Retinal pigment epithelial cell (primary cell): ENCODE data around the gene CPNE4.

Experiments
- DNase-seq: peaks from one replicate; pipeline ENCODE4 v3.0.0-alpha.2; 2010; ENCODE audit warnings: low read depth
- H3K4me3 ChIP-seq: 2 replicates; pipeline ENCODE4 v1.5.1; 2011; ENCODE audit warnings: mild to moderate bottlenecking, low read length, control low read depth, moderate library complexity
- TF ChIP-seq, protein P1 (sequence below): conservative IDR thresholded peaks from 2 replicates; pipeline ENCODE4 v1.5.1; 2011; ENCODE audit warnings: low read depth, low read length, control low read depth, inconsistent platforms

The CPNE4 gene

DNA sequence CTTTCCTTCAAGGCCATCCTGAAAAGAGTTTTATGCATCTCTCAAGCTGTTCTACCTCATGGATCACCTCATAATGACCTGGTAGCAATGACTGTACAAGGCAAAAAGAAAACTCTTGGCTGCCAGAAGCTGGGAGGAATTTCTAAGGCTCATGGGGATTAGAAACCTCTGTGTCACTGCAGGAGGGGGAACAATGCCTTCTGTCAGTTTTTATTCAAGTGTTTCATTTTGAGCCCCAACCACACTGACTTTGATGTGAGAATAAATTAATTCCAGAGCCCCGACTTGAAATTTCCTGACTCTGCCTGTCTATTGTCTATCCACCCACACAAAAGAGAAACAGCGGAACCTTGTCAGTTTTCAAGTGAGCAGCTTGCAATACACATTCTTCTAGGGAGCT is 473.3 kb downstream of the CPNE4 start:
- TF ChIP-seq, protein P1, sequence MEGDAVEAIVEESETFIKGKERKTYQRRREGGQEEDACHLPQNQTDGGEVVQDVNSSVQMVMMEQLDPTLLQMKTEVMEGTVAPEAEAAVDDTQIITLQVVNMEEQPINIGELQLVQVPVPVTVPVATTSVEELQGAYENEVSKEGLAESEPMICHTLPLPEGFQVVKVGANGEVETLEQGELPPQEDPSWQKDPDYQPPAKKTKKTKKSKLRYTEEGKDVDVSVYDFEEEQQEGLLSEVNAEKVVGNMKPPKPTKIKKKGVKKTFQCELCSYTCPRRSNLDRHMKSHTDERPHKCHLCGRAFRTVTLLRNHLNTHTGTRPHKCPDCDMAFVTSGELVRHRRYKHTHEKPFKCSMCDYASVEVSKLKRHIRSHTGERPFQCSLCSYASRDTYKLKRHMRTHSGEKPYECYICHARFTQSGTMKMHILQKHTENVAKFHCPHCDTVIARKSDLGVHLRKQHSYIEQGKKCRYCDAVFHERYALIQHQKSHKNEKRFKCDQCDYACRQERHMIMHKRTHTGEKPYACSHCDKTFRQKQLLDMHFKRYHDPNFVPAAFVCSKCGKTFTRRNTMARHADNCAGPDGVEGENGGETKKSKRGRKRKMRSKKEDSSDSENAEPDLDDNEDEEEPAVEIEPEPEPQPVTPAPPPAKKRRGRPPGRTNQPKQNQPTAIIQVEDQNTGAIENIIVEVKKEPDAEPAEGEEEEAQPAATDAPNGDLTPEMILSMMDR, result no peak
- no peak overlapping the region for H3K4me3 ChIP-seq
- DNase-seq, result peak; percentile 49

DNA sequence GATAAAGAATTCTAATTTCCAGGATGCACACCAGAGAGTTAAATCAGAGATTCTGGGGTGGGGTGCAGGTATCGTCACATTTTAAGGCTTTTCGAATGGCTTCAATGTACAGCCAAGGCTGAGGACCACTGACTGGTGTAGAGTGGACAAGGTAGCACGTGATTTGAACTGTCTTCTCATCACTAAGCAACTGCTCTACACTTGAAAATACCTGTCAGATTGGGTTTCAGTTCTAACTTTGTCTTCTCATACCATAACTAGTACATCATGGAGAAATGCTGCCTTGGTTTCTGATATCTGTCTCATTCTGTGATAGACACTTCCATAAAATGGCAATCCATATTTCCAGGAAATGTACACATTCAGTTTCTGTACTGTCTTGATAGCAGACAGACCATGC is 474.0 kb downstream of the CPNE4 start:
- H3K4me3 ChIP-seq, result no peak overlapping the region
- DNase-seq, result no peak
- TF ChIP-seq, protein P1, result no peak

DNA sequence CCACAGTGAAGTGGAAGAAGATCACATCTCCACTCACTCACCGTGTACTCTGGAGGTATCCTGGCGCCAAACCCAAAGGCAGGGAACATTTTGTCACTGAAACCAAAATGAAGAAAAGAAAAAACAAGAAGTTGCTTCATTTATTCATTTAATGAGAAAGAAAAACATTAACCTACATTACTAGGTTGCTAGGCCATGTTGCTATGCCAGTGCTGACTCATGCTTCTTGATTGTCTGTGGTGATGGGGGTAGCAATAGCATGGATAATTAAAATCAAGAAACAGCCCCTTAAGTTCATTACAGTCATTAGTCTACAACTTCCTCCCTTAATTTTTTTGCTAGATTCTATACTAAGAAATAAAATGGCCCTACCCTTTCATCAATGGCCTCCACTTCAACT is 479.4 kb downstream of the CPNE4 start:
- no peak for DNase-seq
- TF ChIP-seq, protein P1, result no peak
- no peak overlapping the region for H3K4me3 ChIP-seq

- DNase-seq, result no peak
- TF ChIP-seq, protein P1, result no peak
- no peak overlapping the region for H3K4me3 ChIP-seq
Observed at GRCh38 chr3:131553495-131554247, 481.1 kb downstream of the CPNE4 start.

DNA sequence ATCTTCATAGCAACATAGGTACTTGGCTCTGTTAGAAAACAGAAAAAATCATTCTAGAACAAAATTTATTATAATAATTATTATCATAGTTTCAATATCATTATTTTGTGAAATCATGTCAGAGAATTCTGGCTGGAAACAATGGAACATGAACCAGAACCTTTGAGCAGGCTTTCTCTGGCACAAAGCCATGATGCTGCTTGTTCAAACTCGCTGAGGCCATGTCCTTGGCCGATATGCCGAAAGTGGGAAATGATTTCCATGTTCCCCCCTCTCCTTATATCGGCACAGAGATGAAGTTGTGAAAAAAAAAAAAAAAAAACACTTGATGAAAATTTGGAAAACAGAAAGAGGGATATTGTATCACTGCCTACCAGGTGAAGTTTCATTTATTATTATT is 483.1 kb downstream of the CPNE4 start:
- no peak for DNase-seq
- H3K4me3 ChIP-seq, result no peak overlapping the region

DNA sequence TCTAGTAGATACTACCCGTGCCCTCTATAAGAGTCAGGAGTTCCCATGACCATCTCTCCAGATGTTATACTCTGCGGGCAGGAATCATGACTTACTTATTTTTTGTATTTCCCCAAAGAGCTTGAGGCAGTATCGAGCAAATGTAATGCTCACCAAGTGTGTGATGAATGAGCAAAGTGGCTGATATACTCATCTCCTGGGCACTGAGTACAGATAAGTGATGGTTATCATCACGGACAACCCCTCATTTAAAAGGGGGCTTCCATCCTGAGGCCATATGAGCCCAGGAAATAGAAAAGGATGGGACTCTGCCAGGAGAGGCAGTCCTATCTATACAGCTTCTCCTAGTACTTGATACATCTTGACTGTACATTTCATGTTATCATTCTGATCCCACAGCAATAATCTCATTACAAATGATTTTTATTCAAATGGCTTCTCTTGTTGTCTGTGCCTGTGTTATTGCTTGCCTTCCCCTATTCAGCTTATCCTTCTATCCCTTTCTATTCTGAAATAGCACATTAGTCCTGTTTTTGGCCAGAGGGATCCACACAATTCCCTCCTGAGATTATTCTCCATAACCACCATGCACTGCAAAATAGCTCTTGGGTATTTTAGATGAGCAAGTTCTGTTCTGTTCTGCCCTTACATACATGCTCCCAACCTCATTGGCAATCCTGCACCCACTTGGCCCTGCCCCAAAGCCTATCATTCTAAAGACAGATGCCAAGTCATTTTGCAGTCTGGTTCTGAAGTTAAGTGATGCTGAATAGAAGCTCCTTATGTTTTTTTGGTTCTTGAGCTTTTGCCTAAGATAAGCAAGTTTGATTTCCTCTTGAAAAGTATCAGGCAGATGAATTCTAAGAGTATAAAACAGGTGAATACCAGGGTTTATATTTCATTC is 484.0 kb downstream of the CPNE4 start:
- TF ChIP-seq, protein P1, result no peak
- DNase-seq, result no peak
- no peak overlapping the region for H3K4me3 ChIP-seq

More for the DNA sequence above, 483.1 kb downstream of the CPNE4 start:
- TF ChIP-seq, protein P1, result no peak

DNA sequence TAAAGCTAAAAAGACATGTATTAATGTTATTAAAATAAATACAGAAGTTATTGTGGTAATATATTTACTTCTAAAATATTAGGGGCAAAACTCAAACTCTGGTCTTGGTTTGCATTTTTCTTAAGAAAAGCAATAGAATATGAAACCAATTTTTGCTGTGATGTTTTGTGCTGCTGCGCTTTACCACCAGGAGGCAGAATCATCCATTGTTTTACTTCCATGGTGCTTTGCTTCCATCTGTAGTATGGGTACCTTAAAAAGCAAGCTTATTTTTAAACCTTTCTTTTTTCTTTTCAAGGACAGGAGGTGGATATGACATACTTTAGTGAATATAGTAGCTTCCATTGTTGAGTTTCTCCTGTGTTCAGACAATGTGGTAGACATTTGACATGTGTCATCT is 485.5 kb downstream of the CPNE4 start:
- TF ChIP-seq, protein P1, result peak; percentile 48
- H3K4me3 ChIP-seq, result no peak overlapping the region
- no peak for DNase-seq
